WERI-Rb-1 (cell line): ENCODE data around the gene CEL.

Experiments used
- DNase-seq: peaks from one replicate; pipeline ENCODE4 v3.0.0-alpha.2; 2020
- H3K27ac ChIP-seq: fragments of 250-450 bp; sonication (Bioruptor Pico); 2 replicates; pipeline ENCODE4 v1.5.1; 2020; ENCODE audit warnings: mild to moderate bottlenecking, moderate library complexity
- H3K27me3 ChIP-seq: fragments of 250-450 bp; sonication (Bioruptor Pico); 2 replicates; pipeline ENCODE4 v1.5.1; 2021; ENCODE audit warnings: mild to moderate bottlenecking, low read depth, moderate library complexity; ENCODE audit not compliant: insufficient read depth, severe bottlenecking
- H3K36me3 ChIP-seq: fragments of 250-450 bp; sonication (Bioruptor Pico); 2 replicates; pipeline ENCODE4 v1.5.1; 2020; ENCODE audit warnings: mild to moderate bottlenecking, moderate library complexity
- H3K4me3 ChIP-seq: 2 replicates; pipeline ENCODE4 v1.5.1; 2011; ENCODE audit warnings: low read depth, mild to moderate bottlenecking, control low read depth, low read length
- H3K9me3 ChIP-seq: fragments of 250-450 bp; sonication (Bioruptor Pico); 2 replicates; pipeline ENCODE4 v1.5.1; 2021; ENCODE audit warnings: mild to moderate bottlenecking, moderate library complexity; ENCODE audit not compliant: severe bottlenecking
- CTCF ChIP-seq: IDR thresholded peaks from 2 replicates; pipeline ENCODE4 v1.5.1; 2011; ENCODE audit warnings: low read depth, mild to moderate bottlenecking, control low read depth, inconsistent platforms, low read length

Gene CEL

GRCh38 chr9:133044125-133044524 lies 17.7 kb upstream of the CEL start:
- TF ChIP-seq CTCF: no peak
- peaks cover 96% of the 10 kb centered on the region for H3K36me3 ChIP-seq
- no peaks in the 10 kb centered on the region for H3K27me3 ChIP-seq
- H3K4me3 ChIP-seq: no peak overlapping the region
- no peaks in the 10 kb centered on the region for H3K9me3 ChIP-seq
- DNase-seq: no peak
- H3K27ac ChIP-seq: no peak overlapping the region

GRCh38 chr9:133044661-133045060 lies 17.1 kb upstream of the CEL start:
- Histone ChIP-seq H3K9me3 (no peaks in the 10 kb centered on the region), H3K36me3 (peaks cover 97% of the 10 kb centered on the region), H3K27me3 (no peaks in the 10 kb centered on the region), H3K27ac (no peak overlapping the region), H3K4me3 (no peak overlapping the region)
- no peak for DNase-seq
- TF ChIP-seq CTCF: no peak

GRCh38 chr9:133045132-133045531 lies 16.6 kb upstream of the CEL start:
- peaks cover 97% of the 10 kb centered on the region for H3K36me3 ChIP-seq

GRCh38 chr9:133046196-133046899 lies 15.4 kb upstream of the CEL start:
- no peak for TF ChIP-seq CTCF
- H3K27ac ChIP-seq: no peak overlapping the region
- peaks cover 99% of the 10 kb centered on the region for H3K36me3 ChIP-seq

More at GRCh38 chr9:133045132-133045531, 16.6 kb upstream of the CEL start:
- Histone ChIP-seq H3K27me3 (no peaks in the 10 kb centered on the region), H3K27ac (no peak overlapping the region), H3K4me3 (no peak overlapping the region), H3K9me3 (no peaks in the 10 kb centered on the region)
- no peak for TF ChIP-seq CTCF
- DNase-seq: no peak

GRCh38 chr9:133046900-133047295 lies 14.9 kb upstream of the CEL start:
- no peaks in the 10 kb centered on the region for H3K27me3 ChIP-seq
- no peaks in the 10 kb centered on the region for H3K9me3 ChIP-seq
- TF ChIP-seq CTCF: no peak
- no peak overlapping the region for H3K4me3 ChIP-seq
- H3K27ac ChIP-seq: no peak overlapping the region
- DNase-seq: no peak
- peaks cover 100% of the 10 kb centered on the region for H3K36me3 ChIP-seq

More at GRCh38 chr9:133046196-133046899, 15.4 kb upstream of the CEL start:
- Histone ChIP-seq H3K4me3 (no peak overlapping the region), H3K27me3 (no peaks in the 10 kb centered on the region), H3K9me3 (no peaks in the 10 kb centered on the region)
- DNase-seq: no peak

GRCh38 chr9:133048595-133048994 lies 13.2 kb upstream of the CEL start:
- DNase-seq: peak; percentile 53
- H3K36me3 ChIP-seq: peaks cover 98% of the 10 kb centered on the region

More at GRCh38 chr9:133048595-133048994, 13.2 kb upstream of the CEL start:
- Histone ChIP-seq H3K4me3 (no peak overlapping the region), H3K27ac (no peak overlapping the region), H3K27me3 (no peaks in the 10 kb centered on the region), H3K9me3 (no peaks in the 10 kb centered on the region)
- peak; percentile 66 for TF ChIP-seq CTCF
